Measurements from ENCODE around the gene BRD7. TPM values are rescaled to one million over a fixed set of nuclear protein-coding genes. Genes with fewer than 3 reads are reported as not detected.

The BRD7 gene
- polyA plus RNA-seq, 2 of the 4 experiments (the other 2 are of a cell fraction), result 60.4 to 94.5 TPM

- TF ChIP-seq, protein P1, sequence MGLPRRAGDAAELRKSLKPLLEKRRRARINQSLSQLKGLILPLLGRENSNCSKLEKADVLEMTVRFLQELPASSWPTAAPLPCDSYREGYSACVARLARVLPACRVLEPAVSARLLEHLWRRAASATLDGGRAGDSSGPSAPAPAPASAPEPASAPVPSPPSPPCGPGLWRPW (IDR thresholded peaks at IDR 0.05), result no peak
- no peak for TF ChIP-seq ZFP36 (IDR thresholded peaks at IDR 0.05; ENCODE audit: borderline replicate concordance, partially characterized antibody)
- TF ChIP-seq RCOR1 (IDR thresholded peaks at IDR 0.05; ENCODE audit: low read depth, low read length), result no peak
These were observed 41.8 kb downstream of the BRD7 start (continued) for GRCh38 chr16:50326835-50327465.

DNA sequence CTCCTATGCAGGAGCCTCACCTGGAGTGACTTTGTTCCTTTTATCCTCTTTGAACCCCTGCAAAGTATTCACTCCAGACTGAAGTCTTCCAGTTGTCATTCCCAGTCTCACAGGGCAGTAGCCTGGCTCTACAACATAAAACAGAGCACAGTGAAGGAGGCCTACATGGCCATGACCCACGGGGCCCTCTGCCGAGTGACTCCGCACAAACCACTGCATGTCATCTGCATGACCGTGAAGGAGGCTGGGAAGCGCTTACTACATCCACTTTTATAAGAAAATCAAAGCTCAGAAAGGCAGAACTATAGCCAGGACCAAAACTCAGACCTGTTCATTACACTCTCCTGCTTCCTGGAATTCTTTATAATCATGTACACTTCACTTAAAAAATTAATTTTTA is 42.5 kb downstream of the BRD7 start:
- POLR2A ChIA-PET, result no interaction called here
- Histone ChIP-seq H3K4me3 (no peak overlapping the region), H3K4me2 (no peak overlapping the region), H3K4me1 (no peaks in the 10 kb centered on the region), H3K27ac (no peak overlapping the region), H3K9me3 (no peaks in the 10 kb centered on the region)
- FAIRE-seq (no peak), DNase-seq (ENCODE audit: low read depth in 1 of 2, low spot score in 1 of 2) (no peak), ATAC-seq (no peak)
- WGBS (ENCODE audit: missing lambda C conversion rate), result 92% methylated on average over 5 of the region's 5 CpGs
- TF ChIP-seq TFCP2L1 (CRISPR knock-in tag; IDR thresholded peaks at IDR 0.05) (no peak), POLR2A (IDR thresholded peaks at IDR 0.05; ENCODE audit: low read length) (no peak), MAZ (IDR thresholded peaks at IDR 0.05; ENCODE audit: borderline replicate concordance, low read depth, low read length) (no peak), ZNF302 (CRISPR knock-in tag; IDR thresholded peaks at IDR 0.05) (no peak), JUN (IDR thresholded peaks at IDR 0.05) (no peak), NPAS2 (CRISPR knock-in tag; IDR thresholded peaks at IDR 0.05; ENCODE audit: borderline replicate concordance) (no peak), HEYL (CRISPR knock-in tag; IDR thresholded peaks at IDR 0.05) (no peak), ZFP36 (IDR thresholded peaks at IDR 0.05; ENCODE audit: borderline replicate concordance, partially characterized antibody) (no peak), ESRRA (IDR thresholded peaks at IDR 0.05; ENCODE audit: borderline replicate concordance, low read length) (no peak), RARB (CRISPR knock-in tag; IDR thresholded peaks at IDR 0.05) (no peak)
- TF ChIP-seq, protein P2, sequence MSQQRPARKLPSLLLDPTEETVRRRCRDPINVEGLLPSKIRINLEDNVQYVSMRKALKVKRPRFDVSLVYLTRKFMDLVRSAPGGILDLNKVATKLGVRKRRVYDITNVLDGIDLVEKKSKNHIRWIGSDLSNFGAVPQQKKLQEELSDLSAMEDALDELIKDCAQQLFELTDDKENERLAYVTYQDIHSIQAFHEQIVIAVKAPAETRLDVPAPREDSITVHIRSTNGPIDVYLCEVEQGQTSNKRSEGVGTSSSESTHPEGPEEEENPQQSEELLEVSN (IDR thresholded peaks at IDR 0.05; ENCODE audit: borderline replicate concordance, low read depth), result no peak
- TF ChIP-seq, protein P3, sequence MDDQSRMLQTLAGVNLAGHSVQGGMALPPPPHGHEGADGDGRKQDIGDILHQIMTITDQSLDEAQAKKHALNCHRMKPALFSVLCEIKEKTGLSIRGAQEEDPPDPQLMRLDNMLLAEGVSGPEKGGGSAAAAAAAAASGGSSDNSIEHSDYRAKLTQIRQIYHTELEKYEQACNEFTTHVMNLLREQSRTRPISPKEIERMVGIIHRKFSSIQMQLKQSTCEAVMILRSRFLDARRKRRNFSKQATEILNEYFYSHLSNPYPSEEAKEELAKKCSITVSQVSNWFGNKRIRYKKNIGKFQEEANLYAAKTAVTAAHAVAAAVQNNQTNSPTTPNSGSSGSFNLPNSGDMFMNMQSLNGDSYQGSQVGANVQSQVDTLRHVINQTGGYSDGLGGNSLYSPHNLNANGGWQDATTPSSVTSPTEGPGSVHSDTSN (IDR thresholded peaks at IDR 0.05), result no peak
- CTCF ChIA-PET, result interaction anchor here (0.6 to 2.7 kb wide), 17 partner anchors 11 to 480 kb away, joined by 3 to 16 read pairs (median 4); partner anchors contain the start of gene CNEP1R1

GRCh38 chr16:50324345-50324744 is 44.4 kb downstream of the BRD7 start:
- Histone ChIP-seq H3K4me2 (no peak overlapping the region), H3K9me3 (no peaks in the 10 kb centered on the region), H3K4me3 (no peak overlapping the region), H3K27ac (no peak overlapping the region), H3K4me1 (no peaks in the 10 kb centered on the region)
- FAIRE-seq (no peak), ATAC-seq (no peak), DNase-seq (ENCODE audit: low read depth in 1 of 2, low spot score in 1 of 2) (no peak)
- 93% methylated on average over 6 of the region's 6 CpGs for WGBS (ENCODE audit: missing lambda C conversion rate)
- ChIA-PET POLR2A (no interaction called here), CTCF (interaction anchor here (1.0 to 1.3 kb wide), 3 partner anchors 9 to 482 kb away, joined by 3 to 4 read pairs (median 3); no protein-coding TSS in a partner anchor)
- TF ChIP-seq POLR2A (IDR thresholded peaks at IDR 0.05; ENCODE audit: low read length) (no peak), TFCP2L1 (CRISPR knock-in tag; IDR thresholded peaks at IDR 0.05) (no peak), ESRRA (IDR thresholded peaks at IDR 0.05; ENCODE audit: borderline replicate concordance, low read length) (no peak), NR3C1 (IDR thresholded peaks at IDR 0.05) (no peak), CEBPB (IDR thresholded peaks at IDR 0.05) (no peak), BHLHE40 (IDR thresholded peaks at IDR 0.05; ENCODE audit: low read depth, low read length) (no peak), JUN (IDR thresholded peaks at IDR 0.05) (no peak), ZSCAN20 (CRISPR knock-in tag; IDR thresholded peaks at IDR 0.05) (no peak), EHF (CRISPR knock-in tag; IDR thresholded peaks at IDR 0.05) (no peak), HOXB5 (CRISPR knock-in tag; IDR thresholded peaks at IDR 0.05) (no peak)
- TF ChIP-seq, protein P1 (IDR thresholded peaks at IDR 0.05), result no peak
- TF ChIP-seq, protein P2 (IDR thresholded peaks at IDR 0.05; ENCODE audit: borderline replicate concordance, low read depth), result no peak
- TF ChIP-seq, protein P4, sequence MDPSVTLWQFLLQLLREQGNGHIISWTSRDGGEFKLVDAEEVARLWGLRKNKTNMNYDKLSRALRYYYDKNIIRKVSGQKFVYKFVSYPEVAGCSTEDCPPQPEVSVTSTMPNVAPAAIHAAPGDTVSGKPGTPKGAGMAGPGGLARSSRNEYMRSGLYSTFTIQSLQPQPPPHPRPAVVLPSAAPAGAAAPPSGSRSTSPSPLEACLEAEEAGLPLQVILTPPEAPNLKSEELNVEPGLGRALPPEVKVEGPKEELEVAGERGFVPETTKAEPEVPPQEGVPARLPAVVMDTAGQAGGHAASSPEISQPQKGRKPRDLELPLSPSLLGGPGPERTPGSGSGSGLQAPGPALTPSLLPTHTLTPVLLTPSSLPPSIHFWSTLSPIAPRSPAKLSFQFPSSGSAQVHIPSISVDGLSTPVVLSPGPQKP (IDR thresholded peaks at IDR 0.05; ENCODE audit: low read depth, low read length), result no peak

Data from A549 (cell line).